ENCODE results near the gene ATXN1.

Gene ATXN1

DNA sequence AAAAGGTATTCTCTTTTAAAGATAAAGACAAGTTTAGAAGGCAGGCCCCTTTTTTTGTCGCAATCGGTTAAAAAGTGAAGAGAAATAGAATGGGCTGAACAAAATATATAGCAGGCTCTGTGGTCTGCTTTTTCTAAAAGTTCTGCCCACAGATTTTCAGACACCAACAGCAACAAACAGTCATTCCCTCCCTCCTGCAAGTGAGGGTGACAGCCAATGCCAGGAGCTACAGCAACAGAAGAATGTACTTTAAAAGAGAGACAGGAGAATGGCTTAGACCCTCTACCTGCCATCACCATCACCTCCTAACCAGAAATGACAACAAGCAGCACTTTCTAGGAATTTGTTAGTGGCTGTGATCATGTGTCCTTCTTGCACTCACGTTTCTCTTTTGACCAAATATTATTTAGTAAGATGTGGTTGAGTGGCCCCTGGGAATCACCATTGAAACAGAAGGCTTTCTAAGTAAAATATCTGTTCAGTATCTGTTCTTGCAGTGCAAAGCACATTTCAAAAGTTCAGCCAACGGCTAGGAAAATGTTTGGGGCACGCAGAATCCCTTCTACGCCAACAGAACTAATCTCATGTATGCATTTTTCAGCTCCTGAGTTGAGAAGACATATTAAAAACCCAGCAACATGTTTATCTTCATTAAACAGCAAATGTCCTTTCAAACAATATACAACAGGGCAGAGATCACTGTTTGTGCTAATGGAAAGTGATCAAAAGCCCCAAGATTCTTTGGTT lies 248.5 kb downstream of the ATXN1 start:
- in situ Hi-C loops (cut with MboI; ENCODE audit: low sequenced_read_pairs): no loop called here

- in situ Hi-C loops (cut with MboI; ENCODE audit: low sequenced_read_pairs): no loop called here
Measured at GRCh38 chr6:16511723-16512489, 249.4 kb downstream of the ATXN1 start.

DNA sequence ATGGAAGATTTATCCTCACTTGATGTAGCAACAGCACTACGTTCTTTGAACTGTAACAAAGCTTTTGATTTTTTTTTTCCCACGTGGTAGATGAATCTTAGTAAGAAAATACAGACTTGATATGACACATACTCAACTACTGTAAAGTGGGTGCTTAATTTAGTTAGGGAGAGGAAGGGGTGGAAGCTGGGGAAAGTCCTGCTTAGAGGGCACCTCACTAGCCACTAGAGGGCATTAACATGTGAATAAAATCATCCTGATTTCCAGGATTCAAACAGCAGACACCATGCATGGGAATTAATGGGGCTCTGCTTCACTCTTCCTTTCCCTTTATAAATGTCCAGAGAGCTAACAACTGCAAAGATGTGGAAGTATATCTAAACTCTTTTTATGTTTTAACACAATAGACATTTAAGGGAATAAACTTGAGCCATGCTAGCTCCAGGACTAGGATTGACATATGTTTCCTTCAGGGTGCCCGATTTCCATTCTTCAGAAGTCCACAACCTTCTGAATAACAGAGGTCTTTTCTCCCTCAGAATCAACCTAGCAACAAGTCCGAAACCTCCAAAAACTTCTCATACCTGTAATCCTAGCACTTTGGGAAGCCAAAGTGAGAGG lies 250.1 kb downstream of the ATXN1 start:
- in situ Hi-C loops (cut with MboI; ENCODE audit: low sequenced_read_pairs): no loop called here

DNA sequence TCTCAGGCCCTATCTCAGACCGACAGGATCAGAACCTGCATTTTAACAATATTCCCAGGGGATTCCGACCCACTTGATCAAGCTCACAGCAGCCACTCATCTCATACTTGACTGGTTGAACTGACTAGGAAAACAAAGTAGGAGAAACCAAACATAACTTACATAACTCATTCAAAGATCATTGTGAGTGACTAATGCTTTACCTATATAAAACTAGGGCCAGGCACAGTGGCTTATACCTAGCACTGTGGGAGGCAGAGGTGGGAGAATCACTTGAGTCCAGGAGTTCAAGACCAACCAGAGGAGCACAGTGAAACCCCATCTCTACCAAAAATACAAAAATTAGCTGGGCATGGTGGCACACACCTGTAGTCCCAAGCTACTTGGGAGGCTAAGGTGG lies 251.0 kb downstream of the ATXN1 start:
- in situ Hi-C loops (cut with MboI; ENCODE audit: low sequenced_read_pairs): no loop called here

GRCh38 chr6:16508959-16509358 lies 252.3 kb downstream of the ATXN1 start:
- in situ Hi-C loops (cut with MboI; ENCODE audit: low sequenced_read_pairs): no loop called here

- in situ Hi-C loops (cut with MboI; ENCODE audit: low sequenced_read_pairs): no loop called here
Measured at GRCh38 chr6:16505711-16506357, 255.4 kb downstream of the ATXN1 start.

GRCh38 chr6:16504609-16505008 lies 256.7 kb downstream of the ATXN1 start:
- in situ Hi-C loops (cut with MboI; ENCODE audit: low sequenced_read_pairs): no loop called here

GRCh38 chr6:16503970-16504415 lies 257.3 kb downstream of the ATXN1 start:
- in situ Hi-C loops (cut with MboI; ENCODE audit: low sequenced_read_pairs): no loop called here

- in situ Hi-C loops (cut with MboI; ENCODE audit: low sequenced_read_pairs): no loop called here
Measured at GRCh38 chr6:16503241-16503775, 258.0 kb downstream of the ATXN1 start.

- in situ Hi-C loops (cut with MboI; ENCODE audit: low sequenced_read_pairs): no loop called here
Measured at GRCh38 chr6:16498957-16499356, 262.3 kb downstream of the ATXN1 start.

DNA sequence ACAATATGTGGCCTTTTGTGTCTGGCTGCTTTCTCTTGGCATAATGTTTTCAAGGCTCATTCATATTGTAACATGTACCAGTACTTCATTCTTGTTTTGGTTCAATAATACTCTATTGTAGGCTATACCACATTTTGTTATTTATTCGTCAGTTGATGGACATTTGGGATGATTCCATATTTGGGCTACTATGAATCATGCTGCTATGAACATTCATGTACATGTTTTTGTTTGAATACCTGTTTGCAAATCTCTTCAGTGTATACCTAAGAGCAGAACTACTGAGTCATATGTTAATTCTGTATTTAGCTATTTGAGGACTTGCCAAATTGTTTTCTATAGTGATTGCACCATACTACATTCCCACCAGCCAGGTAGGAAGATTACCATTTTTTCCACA lies 263.0 kb downstream of the ATXN1 start:
- in situ Hi-C loops (cut with MboI; ENCODE audit: low sequenced_read_pairs): no loop called here

DNA sequence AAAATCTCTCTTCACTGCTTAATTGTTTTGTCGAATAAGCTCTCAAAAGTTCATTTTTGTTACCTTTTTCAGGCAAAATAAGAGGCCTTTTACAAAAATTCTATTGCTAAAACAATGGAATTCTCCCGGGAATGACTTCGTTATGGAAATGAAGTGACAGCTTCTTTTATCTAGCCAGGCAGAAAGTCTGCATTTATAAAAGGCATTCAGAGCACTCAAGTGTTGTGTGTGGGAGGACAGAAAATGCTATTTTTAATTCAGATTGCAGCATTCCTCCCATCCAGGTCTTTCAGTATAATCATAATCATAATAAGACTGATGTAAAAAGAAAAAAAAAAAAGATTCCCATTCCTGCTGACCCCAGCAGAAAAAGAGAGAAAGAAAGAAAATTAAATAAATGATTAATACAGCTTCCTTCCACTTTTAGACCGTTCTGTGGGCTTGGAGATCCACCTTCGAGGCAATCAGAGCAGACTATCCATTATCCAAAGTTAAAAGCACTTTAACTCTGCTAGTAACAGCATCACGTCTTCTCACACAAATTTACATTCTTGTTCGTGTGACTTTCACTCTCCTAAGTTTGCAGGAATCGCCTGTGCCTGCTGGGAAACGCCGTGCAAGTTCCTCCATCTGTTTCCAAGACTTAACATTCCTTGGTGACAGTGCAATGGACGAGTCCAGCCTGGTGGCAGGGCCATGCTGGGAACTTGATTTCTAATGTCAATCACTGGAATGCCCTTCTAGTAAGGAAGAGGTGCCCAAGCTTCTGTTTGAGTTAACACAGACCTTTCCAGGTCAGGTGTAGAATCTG lies 264.1 kb downstream of the ATXN1 start:
- in situ Hi-C loops (cut with MboI; ENCODE audit: low sequenced_read_pairs): no loop called here

GRCh38 chr6:16496210-16496609 lies 265.1 kb downstream of the ATXN1 start:
- in situ Hi-C loops (cut with MboI; ENCODE audit: low sequenced_read_pairs): no loop called here

DNA sequence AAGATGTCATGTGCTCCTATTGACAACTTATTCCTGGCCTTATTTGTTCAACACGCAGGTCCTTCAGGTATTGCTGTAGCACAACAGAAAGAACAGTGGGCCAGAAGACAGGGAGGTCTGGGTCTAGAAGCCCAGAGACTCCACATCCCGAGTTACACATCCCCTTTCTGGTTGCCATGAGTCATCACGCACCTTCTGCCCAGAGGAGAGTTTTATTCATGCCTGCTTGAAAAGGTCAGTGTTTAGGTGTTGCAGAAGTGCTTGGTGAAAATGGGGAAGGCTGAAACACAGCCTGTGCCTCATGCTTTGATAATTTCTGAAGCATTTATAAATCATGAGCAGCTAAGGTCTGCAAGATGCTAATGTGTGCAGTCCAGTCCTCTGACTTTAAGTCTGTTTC lies 266.5 kb downstream of the ATXN1 start:
- in situ Hi-C loops (cut with MboI; ENCODE audit: low sequenced_read_pairs): no loop called here

DNA sequence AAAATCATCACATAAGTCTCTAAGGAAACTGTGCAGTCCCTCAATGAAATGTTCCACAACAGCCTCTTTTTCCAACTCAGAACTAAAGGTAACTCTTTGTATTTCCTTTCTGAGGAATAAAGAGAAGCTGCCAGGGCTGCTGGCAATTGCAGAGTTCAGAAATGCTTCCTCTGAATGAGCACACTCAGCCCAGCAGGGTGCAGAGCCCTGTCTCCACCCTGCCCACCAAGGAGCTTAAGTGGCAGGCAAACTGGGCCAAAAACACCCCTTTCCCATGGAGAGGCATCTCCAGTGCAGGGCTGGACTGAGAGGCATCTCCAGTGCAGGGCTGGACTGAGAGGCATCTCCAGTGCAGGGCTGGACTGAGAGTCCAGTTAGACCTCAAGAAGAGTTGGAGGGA lies 267.5 kb downstream of the ATXN1 start:
- in situ Hi-C loops (cut with MboI; ENCODE audit: low sequenced_read_pairs): no loop called here

- in situ Hi-C loops (cut with MboI; ENCODE audit: low sequenced_read_pairs): no loop called here
Measured at GRCh38 chr6:16493112-16493511, 268.1 kb downstream of the ATXN1 start.

DNA sequence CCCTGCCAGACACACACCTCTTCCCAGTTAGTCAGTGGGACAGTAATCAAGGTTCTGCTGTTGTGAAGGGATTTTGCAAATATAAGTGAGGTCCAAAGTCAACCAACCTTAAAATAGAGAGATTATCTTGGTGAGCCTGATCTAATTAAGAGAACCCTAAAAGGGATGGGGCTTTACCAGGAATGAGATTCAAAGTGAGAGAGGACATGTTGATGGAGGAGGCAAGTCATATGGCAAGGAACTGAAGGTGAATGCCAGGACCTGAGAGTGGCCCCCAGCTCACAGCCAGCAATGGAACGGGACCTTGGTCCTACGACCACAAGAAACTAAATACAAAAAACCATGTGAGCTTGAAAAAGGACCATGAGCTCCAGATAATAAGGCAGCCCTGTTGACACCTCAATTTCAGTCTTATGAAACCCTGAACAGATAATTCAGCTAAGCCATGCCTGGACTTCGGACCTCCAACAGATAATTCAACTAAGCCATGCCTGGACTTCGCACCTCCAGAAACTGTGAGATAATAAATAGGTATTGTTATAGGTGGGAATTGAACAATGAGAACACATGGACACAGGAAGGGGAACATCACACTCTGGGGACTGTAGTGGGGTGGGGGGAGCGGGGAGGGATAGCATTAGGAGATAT lies 269.5 kb downstream of the ATXN1 start:
- in situ Hi-C loops (cut with MboI; ENCODE audit: low sequenced_read_pairs): no loop called here

DNA sequence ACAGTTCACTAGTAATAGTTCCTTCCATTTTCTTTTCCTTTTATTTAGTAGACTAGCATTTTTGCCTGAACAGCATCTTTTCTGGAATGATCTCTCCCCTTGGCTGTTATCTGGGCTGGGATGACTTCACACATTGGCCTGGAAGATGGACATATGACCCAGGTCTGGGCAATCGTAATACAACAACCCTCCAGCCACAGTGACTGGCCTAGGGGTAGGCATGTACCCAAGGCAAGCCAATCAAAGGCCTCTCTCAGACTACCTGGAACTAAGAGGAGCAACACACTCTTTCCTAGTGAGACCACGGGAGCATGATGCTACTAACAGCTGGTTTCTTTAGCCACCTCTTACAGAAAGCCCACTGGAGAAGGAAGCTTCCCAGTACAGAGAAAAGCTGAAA lies 270.6 kb downstream of the ATXN1 start:
- in situ Hi-C loops (cut with MboI; ENCODE audit: low sequenced_read_pairs): no loop called here

- in situ Hi-C loops (cut with MboI; ENCODE audit: low sequenced_read_pairs): no loop called here
Measured at GRCh38 chr6:16488813-16489212, 272.4 kb downstream of the ATXN1 start.
